Renal cortex interstitium (tissue), 11 donors: ENCODE results near the gene CDH23. TPM values are rescaled to one million over a fixed set of nuclear protein-coding genes. Genes with fewer than 3 reads are reported as not detected.

ENCODE experiments used
- DNase-seq, 11 donors: peaks; one replicate each; pipeline ENCODE4 v3.0.0-alpha.2; 2013; ENCODE audit warnings: low read depth in 9 of 11, low spot score in 4 of 11; ENCODE audit errors: extremely low read depth in 1 of 11
- polyA plus RNA-seq, 3 donors: library from polyadenylated mRNA; unstranded; fragments of 120-200 nt; gene quantifications; one replicate each; pipeline ENCODE4 v1.2.1, GENCODE V29; 2013; ENCODE audit not compliant: insufficient read length in 3 of 3

CDH23 gene
- polyA plus RNA-seq, 3 donors: 0.78 to 2.1 (median 1.0) TPM

GRCh38 chr10:71515531-71516172, 118.9 kb downstream of the CDH23 start:
- no peak for DNase-seq

GRCh38 chr10:71516890-71517289, 120.2 kb downstream of the CDH23 start:
- DNase-seq: no peak

GRCh38 chr10:71517298-71518169, 120.8 kb downstream of the CDH23 start:
- no peak for DNase-seq

- no peak for DNase-seq
Observed at GRCh38 chr10:71520042-71520441, 123.3 kb downstream of the CDH23 start.

GRCh38 chr10:71521504-71522441, 125.1 kb downstream of the CDH23 start:
- DNase-seq: no peak

- DNase-seq: no peak
Observed at GRCh38 chr10:71522442-71523144, 125.9 kb downstream of the CDH23 start.

GRCh38 chr10:71523756-71524155, 127.0 kb downstream of the CDH23 start:
- DNase-seq: no peak

GRCh38 chr10:71525092-71525491, 128.4 kb downstream of the CDH23 start:
- DNase-seq: no peak

- DNase-seq: no peak
Observed at GRCh38 chr10:71525721-71526120, 129.0 kb downstream of the CDH23 start.

GRCh38 chr10:71526653-71527052, 129.9 kb downstream of the CDH23 start:
- DNase-seq: no peak

GRCh38 chr10:71527135-71527534, 130.4 kb downstream of the CDH23 start:
- peak in 10 of 11 donors; percentile 63 to 85 (median 76) for DNase-seq

- DNase-seq: no peak
Observed at GRCh38 chr10:71528371-71529206, 131.9 kb downstream of the CDH23 start.

GRCh38 chr10:71529207-71529827, 132.6 kb downstream of the CDH23 start:
- no peak for DNase-seq

GRCh38 chr10:71530781-71531180, 134.1 kb downstream of the CDH23 start:
- DNase-seq: no peak

- no peak for DNase-seq
Observed at GRCh38 chr10:71531485-71532446, 135.0 kb downstream of the CDH23 start.

- DNase-seq: no peak
Observed at GRCh38 chr10:71532878-71533277, 136.2 kb downstream of the CDH23 start.
